ENCODE data around the gene AREL1. TPM values are rescaled to one million over a fixed set of nuclear protein-coding genes. Genes with fewer than 3 reads are reported as not detected.

The AREL1 gene
- total RNA-seq, 1 donor, result 44.5 TPM

GRCh38 chr14:74645244-74645643 lies 67.6 kb downstream of the AREL1 start:
- no peak overlapping the region for H3K4me3 ChIP-seq (ENCODE audit: low read depth, low read length)
- DNase-seq (ENCODE audit: low read depth), result no peak
- no peak for TF ChIP-seq CTCF (IDR thresholded peaks at IDR 0.05; ENCODE audit: insufficient read depth, low read depth, low read length)

GRCh38 chr14:74641601-74642391 lies 71.1 kb downstream of the AREL1 start:
- no peak for TF ChIP-seq CTCF (IDR thresholded peaks at IDR 0.05; ENCODE audit: insufficient read depth, low read depth, low read length)
- no peak overlapping the region for H3K4me3 ChIP-seq (ENCODE audit: low read depth, low read length)
- peak; percentile 89 for DNase-seq (ENCODE audit: low read depth)

GRCh38 chr14:74638966-74639365 lies 73.9 kb downstream of the AREL1 start:
- no peak overlapping the region for H3K4me3 ChIP-seq (ENCODE audit: low read depth, low read length)
- peak; percentile 80 for DNase-seq (ENCODE audit: low read depth)
- no peak for TF ChIP-seq CTCF (IDR thresholded peaks at IDR 0.05; ENCODE audit: insufficient read depth, low read depth, low read length)

- H3K4me3 ChIP-seq (ENCODE audit: low read depth, low read length), result no peak overlapping the region
- no peak for DNase-seq (ENCODE audit: low read depth)
- TF ChIP-seq CTCF (IDR thresholded peaks at IDR 0.05; ENCODE audit: insufficient read depth, low read depth, low read length), result no peak
Observed at GRCh38 chr14:74638066-74638465, 74.8 kb downstream of the AREL1 start.

- H3K4me3 ChIP-seq (ENCODE audit: low read depth, low read length), result no peak overlapping the region
- no peak for DNase-seq (ENCODE audit: low read depth)
Observed at GRCh38 chr14:74637178-74637550, 75.7 kb downstream of the AREL1 start.

GRCh38 chr14:74636424-74637177 lies 76.3 kb downstream of the AREL1 start:
- peak; percentile 52 for DNase-seq (ENCODE audit: low read depth)
- no peak for TF ChIP-seq CTCF (IDR thresholded peaks at IDR 0.05; ENCODE audit: insufficient read depth, low read depth, low read length)
- H3K4me3 ChIP-seq (ENCODE audit: low read depth, low read length), result no peak overlapping the region

More at GRCh38 chr14:74637178-74637550, 75.7 kb downstream of the AREL1 start:
- TF ChIP-seq CTCF (IDR thresholded peaks at IDR 0.05; ENCODE audit: insufficient read depth, low read depth, low read length), result no peak

Data from fibroblast of villous mesenchyme (primary cell).